Measurements from ENCODE around the gene PSMD13.

The PSMD13 gene

GRCh38 chr11:203945-204586 is 32.7 kb upstream of the PSMD13 start:
- no peak for DNase-seq (ENCODE audit: low read depth in 2 of 2, low spot score in 1 of 2)

GRCh38 chr11:204587-205109 is 32.1 kb upstream of the PSMD13 start:
- DNase-seq (ENCODE audit: low read depth in 2 of 2, low spot score in 1 of 2): no peak

DNA sequence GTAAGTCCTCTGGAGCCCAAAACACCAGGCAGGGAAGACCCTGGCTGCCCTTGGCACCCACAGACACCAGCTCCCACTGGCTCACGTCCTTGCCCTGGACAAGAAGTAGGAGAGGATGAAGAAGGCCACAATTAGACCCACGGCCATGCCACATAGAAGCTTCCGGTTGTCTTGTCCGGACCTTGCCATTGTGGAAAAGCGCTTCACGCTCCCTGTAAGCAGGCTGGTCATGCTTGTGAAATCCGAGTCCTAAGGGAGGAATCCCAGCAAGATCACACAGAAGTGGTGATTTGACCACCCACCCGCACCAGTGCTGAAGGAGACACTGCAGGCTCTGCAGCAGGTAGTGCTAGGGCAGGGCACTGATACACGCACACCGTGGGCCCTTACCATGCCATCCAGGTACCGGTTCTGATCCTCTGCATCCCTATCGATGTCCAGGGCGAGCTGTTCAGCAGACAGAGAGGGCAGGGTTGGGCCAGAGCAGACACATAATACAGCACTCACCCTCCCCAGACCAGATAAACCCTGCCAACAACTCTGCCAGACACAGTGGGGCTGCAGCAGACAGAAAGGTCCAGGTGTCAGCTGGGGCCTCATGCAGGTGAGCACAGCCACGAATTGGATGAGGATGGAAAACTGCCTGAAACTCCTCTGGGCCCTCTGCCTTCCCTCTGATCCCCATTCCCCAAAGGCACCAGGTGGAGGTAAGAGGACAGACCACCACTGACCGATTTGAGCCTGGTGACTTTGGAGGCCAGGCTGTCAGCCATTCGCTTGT is 31.4 kb upstream of the PSMD13 start:
- no peak for DNase-seq (ENCODE audit: low read depth in 2 of 2, low spot score in 1 of 2)

- DNase-seq (ENCODE audit: low read depth in 2 of 2, low spot score in 1 of 2): no peak
Measured at GRCh38 chr11:206002-206384, 30.8 kb upstream of the PSMD13 start.

DNA sequence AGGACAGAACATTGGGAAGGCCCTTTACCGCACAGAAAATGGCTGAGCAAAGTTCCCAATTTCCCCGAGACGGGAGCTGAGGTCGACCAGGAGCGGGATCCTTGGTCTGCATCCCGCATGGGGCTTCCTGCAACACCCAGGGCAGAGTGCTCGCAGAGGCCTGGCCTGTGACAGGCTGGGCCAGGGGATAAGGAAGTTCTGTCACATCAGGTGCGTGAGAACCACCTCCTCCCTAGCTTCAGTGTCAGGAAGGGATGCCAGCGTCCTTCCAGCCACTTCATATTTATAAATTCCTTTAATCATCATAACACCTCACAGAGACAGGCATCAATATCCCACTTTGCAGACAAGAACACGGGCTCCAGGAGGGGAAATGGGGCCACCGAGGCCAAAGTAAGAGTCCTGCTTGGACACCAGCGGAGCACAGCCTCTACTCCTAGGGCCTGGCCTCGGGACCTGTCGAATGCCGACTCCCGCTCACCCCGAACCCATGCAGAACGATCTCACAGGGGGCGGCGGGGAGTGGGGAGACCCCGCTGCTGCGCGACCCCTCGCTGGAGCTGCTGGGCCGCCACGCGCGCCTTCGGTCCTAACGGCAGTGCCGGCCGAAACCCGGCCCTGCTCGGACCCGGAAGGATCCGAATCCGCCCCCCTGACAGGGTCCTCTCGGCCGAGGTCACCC is 30.1 kb upstream of the PSMD13 start:
- DNase-seq (ENCODE audit: low read depth in 2 of 2, low spot score in 1 of 2): no peak

DNA sequence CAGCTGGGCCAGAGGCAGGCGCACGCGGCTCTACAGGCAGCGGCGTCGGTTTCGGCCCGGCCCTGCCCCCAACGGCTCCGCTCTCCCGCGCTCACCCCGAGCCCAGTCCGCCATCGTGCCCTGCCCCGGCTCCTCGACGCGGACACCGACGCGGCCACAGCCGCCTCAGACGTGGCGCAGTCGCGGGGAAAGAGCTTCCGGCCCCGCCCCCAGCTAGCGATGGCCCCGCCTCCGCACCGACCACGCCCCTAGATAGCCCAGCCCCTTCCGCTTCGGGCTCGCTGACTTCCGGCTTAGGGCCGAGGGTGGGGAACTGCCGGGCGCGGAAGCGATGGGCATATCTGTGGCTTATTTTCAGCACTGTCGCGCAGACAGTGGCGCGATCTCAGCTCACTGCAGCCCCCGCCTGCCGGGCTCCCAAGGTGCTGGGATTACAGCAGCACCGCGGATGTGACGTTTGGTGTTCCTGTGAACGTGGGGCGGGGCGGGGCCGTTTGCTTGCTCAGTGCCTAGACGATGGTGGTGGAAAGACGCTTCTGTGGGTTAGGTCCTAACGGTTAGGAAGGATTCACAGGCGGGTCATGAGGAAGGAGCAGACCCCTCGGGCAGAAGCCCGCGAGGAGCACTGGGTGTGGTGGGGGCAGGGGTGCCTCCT is 29.4 kb upstream of the PSMD13 start, which contains the start of the genes BET1L and RIC8A:
TSS of gene BET1L (minus strand) at position 192 of the 655 bp plus-strand sequence. CDS start at position 114, 78 bp downstream.
TSS of gene RIC8A (plus strand) at position 501 of the 655 bp plus-strand sequence. CDS start 1,147 bp downstream, outside the sequence.
- DNase-seq (ENCODE audit: low read depth in 2 of 2, low spot score in 1 of 2): peak; percentile 95 to 97

GRCh38 chr11:207863-208180 is 29.0 kb upstream of the PSMD13 start:
- DNase-seq (ENCODE audit: low read depth in 2 of 2, low spot score in 1 of 2): no peak

GRCh38 chr11:208181-208916 is 28.4 kb upstream of the PSMD13 start:
- peak; percentile 52 to 71 for DNase-seq (ENCODE audit: low read depth in 2 of 2, low spot score in 1 of 2)

GRCh38 chr11:208917-209260 is 27.9 kb upstream of the PSMD13 start:
- no peak for DNase-seq (ENCODE audit: low read depth in 2 of 2, low spot score in 1 of 2)

- no peak for DNase-seq (ENCODE audit: low read depth in 2 of 2, low spot score in 1 of 2)
Measured at GRCh38 chr11:209275-210121, 27.3 kb upstream of the PSMD13 start.

DNA sequence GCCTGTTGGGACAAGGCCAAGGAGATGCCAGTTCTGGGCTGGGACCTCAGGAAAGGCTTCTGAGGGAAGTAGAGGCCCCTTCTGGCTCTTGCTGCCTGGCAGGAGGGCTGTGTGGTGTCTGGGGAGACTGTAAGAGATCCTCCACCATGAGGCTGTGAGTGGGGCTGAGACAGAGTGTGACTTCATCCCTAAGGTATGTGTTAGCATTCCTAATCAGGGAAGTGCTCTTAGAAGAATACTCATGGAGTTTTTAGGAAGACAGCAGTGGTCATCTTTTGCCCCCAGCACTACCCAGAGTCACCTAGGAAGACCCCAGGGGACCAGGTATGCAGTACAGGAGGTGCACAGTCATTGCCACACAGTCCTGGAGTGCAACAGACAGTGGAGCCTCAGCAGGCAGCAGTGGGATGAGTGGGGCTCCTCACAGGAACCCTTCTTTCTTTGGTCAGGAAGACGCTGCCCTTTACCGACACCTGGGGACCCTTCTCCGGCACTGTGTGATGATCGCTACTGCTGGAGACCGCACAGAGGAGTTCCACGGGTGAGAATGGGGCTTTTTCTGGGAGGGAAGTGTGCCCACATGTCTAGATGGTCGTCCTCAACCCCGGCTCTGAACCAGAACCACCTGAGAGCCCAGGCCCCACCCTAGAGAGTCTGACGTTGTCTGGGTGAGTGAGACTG is 26.5 kb upstream of the PSMD13 start:
- no peak for DNase-seq (ENCODE audit: low read depth in 2 of 2, low spot score in 1 of 2)

DNA sequence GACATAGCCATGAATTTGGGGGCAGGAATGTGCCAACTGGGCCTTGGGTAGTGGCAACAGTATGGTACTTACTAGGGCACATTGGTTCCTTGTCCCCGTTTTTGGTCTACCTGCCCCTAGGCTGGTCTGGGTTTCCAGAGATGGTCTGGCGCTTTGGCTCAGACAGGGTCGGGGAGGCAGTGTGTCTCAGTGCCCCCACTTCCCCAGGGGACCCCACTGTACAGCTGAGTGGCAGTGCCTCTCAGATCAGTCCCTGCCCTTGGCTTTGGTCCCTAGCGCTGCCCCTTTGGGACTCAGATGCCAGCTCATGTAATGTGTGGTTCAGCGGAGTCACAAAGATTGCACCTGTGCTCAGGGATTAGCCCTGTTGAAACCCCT is 26.0 kb upstream of the PSMD13 start:
- DNase-seq (ENCODE audit: low read depth in 2 of 2, low spot score in 1 of 2): no peak

DNA sequence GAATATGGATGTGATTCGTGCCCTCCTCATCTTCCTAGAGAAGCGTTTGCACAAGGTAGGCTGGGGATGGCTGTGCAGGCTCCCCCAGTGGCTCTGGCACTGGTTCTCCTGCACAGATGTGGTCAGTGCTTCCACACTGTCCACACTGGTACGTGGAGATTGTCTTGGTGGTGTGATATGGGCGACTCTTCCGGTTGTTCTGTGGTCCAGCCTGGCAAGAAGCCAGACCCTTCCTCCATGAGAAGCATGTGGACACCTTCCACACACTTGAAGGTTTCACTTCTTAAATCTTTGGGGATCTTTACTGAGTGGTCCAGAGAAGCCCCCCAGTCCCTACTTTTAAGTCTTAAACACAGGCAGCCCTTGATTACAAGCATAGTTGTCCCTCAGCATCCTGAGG is 25.5 kb upstream of the PSMD13 start:
- no peak for DNase-seq (ENCODE audit: low read depth in 2 of 2, low spot score in 1 of 2)

DNA sequence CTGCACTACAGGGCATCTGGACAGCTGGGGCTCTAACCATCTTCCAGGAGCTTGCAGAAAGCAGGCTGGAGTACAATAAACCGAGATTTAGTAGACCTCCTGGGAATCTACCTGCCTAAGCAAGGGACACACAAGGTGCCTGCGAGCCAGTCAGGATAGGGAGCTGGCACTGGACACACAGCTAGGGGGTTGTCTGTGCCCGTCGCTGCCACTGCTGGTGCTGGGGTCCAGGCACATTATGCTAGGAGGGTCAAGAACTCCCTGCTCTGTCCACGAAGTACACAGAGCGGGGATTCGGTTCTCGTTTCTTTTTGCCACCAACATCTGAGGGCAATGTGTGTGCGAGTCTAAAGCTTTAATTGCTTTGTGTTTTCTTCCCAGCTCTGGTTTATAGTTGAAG is 25.0 kb upstream of the PSMD13 start:
- DNase-seq (ENCODE audit: low read depth in 2 of 2, low spot score in 1 of 2): no peak

DNA sequence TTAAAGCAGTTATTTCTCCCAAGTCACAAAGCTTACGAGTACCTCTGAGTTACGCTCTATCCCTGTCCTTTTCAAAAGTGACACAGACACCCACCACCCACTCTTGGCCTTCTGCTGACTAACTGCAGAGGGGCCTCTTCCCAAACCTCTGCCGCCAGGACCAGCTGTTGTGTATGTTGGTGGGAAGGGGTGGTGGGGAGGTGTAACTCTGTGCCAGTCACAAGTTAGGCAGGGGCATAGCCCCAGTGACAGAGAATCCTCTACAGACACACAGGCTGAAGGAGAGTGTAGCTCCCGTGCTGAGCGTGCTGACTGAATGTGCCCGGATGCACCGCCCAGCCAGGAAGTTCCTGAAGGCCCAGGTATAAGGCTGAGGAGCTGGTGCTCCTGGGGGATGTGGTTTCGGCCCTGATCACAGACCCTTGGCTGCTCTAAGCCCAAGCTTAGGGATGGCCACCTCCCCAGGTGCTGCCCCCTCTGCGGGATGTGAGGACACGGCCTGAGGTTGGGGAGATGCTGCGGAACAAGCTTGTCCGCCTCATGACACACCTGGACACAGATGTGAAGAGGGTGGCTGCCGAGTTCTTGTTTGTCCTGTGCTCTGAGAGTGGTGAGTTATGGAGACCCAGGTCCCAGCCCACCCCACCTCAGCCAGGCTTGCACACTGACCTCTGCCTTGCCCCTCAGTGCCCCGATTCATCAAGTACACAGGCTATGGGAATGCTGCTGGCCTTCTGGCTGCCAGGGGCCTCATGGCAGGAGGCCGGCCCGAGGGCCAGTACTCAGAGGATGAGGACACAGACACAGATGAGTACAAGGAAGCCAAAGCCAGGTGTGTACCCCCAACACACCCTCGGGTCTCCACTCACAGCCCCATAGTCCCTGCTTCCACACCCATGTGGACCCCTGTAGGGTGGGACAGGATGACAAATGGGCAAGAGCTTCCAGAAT is 24.4 kb upstream of the PSMD13 start:
- no peak for DNase-seq (ENCODE audit: low read depth in 2 of 2, low spot score in 1 of 2)

DNA sequence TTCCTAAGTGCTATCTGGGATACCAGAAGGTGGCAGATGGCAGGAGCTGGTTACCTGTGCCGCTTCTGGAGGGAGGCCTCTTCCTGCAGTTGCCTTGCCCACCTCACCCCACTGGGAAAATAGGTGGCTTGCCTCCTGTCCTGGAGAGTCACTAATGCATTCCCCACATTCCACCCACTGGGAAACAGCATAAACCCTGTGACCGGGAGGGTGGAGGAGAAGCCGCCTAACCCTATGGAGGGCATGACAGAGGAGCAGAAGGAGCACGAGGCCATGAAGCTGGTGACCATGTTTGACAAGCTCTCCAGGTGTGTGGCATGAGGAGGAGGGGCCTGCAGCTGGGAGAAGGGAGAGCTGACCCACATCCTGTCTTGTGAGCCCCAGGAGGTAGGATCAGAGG is 23.7 kb upstream of the PSMD13 start:
- DNase-seq (ENCODE audit: low read depth in 2 of 2, low spot score in 1 of 2): no peak

DNA sequence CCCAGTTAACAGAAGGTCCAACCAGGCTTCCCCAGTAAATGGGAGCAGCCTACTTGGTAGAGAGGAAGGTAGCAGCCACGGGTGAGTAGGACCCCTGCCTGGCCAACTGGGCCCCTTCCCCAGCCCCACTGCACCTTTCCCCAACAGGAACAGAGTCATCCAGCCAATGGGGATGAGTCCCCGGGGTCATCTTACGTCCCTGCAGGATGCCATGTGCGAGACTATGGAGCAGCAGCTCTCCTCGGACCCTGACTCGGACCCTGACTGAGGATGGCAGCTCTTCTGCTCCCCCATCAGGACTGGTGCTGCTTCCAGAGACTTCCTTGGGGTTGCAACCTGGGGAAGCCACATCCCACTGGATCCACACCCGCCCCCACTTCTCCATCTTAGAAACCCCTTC is 22.7 kb upstream of the PSMD13 start:
- no peak for DNase-seq (ENCODE audit: low read depth in 2 of 2, low spot score in 1 of 2)

DNA sequence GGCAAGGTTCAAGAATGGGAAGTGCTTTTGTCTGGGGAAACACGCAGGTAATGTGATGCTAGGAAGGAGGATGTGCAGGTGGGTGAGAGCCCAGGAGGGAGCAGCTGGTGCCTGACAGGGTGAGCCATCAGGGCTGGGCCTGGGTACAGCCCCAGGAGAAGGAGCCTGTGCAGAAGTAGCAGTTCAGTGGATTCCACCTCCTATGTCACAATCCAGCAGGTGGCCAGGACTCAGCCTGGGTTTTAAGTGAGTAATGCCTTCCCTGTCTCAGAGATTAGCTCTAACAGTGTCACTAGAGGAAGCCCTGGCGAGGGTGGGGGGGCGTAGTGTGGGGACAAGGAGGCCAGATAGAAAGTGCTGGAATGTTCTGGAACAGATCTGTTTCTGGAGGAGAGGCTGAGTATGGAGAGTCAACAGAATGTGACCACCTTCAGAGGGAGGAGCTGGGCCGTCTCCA is 21.2 kb upstream of the PSMD13 start:
- no peak for DNase-seq (ENCODE audit: low read depth in 2 of 2, low spot score in 1 of 2)

Data from stimulated activated CD8-positive, alpha-beta memory T cell treated with anti-CD3 and anti-CD28 coated beads, Interleukin-4, amount 100 ng/mL, for 1 hour (primary cell).